Measurements from ENCODE around the gene PCIF1.
"Not testable (repeated sequence)": the region's sequence is repeated elsewhere in the genome, so short reads cannot be mapped to it uniquely, and the experiment has no call there.

Gene PCIF1

GRCh38 chr20:45898285-45898684 is 36.2 kb upstream of the PCIF1 start:
- TF ChIP-seq CTCF (conservative IDR thresholded peaks at IDR 0.05): no peak
- no peak overlapping the region for H3K27ac ChIP-seq

- TF ChIP-seq CTCF (conservative IDR thresholded peaks at IDR 0.05): no peak
- no peak overlapping the region for H3K27ac ChIP-seq
Observed at GRCh38 chr20:45899046-45899835, 35.2 kb upstream of the PCIF1 start.

- H3K27ac ChIP-seq: not testable (repeated sequence)
Observed at GRCh38 chr20:45901332-45901731, 33.2 kb upstream of the PCIF1 start.

GRCh38 chr20:45902199-45902701 is 32.2 kb upstream of the PCIF1 start:
- no peak for TF ChIP-seq CTCF (conservative IDR thresholded peaks at IDR 0.05)
- H3K27ac ChIP-seq: no peak overlapping the region

GRCh38 chr20:45904583-45905504 is 29.6 kb upstream of the PCIF1 start:
- H3K27ac ChIP-seq: no peak overlapping the region

GRCh38 chr20:45905505-45906079 is 28.9 kb upstream of the PCIF1 start:
- TF ChIP-seq CTCF (conservative IDR thresholded peaks at IDR 0.05): no peak
- no peak overlapping the region for H3K27ac ChIP-seq

More at GRCh38 chr20:45904583-45905504, 29.6 kb upstream of the PCIF1 start:
- TF ChIP-seq CTCF (conservative IDR thresholded peaks at IDR 0.05): no peak

- H3K27ac ChIP-seq: no peak overlapping the region
- TF ChIP-seq CTCF (conservative IDR thresholded peaks at IDR 0.05): no peak
Observed at GRCh38 chr20:45907219-45907948, 27.1 kb upstream of the PCIF1 start.
